Activated T-cell treated with anti-CD3 and anti-CD28 coated beads, Interleukin-2, amount 50 U/mL, for 24 hours (primary cell): Measurements from ENCODE around the gene VPS51.
"Not testable (repeated sequence)": the region's sequence is repeated elsewhere in the genome, so short reads cannot be mapped to it uniquely, and the experiment has no call there.

Source experiments
- DNase-seq: peaks from one replicate; pipeline ENCODE4 v3.0.0-alpha.2; 2020
- H3K27ac Mint-ChIP-seq: 2 replicates; pipeline ENCODE4 v1.8.0; 2020; ENCODE audit warnings: mild to moderate bottlenecking, mixed read lengths
- H3K27me3 Mint-ChIP-seq: 2 replicates; pipeline ENCODE4 v1.8.0; 2020; ENCODE audit warnings: mixed read lengths
- H3K36me3 Mint-ChIP-seq: 2 replicates; pipeline ENCODE4 v1.8.0; 2020; ENCODE audit warnings: low read depth, mixed read lengths
- H3K4me1 Mint-ChIP-seq: 2 replicates; pipeline ENCODE4 v1.8.0; 2020; ENCODE audit warnings: low read depth, mixed read lengths
- H3K4me3 Mint-ChIP-seq: 2 replicates; pipeline ENCODE4 v1.8.0; 2020; ENCODE audit warnings: mild to moderate bottlenecking, moderate library complexity, mixed read lengths
- H3K9me3 Mint-ChIP-seq: 2 replicates; pipeline ENCODE4 v1.8.0; 2020; ENCODE audit warnings: mixed read lengths

VPS51 gene

GRCh38 chr11:65117206-65118096 is 21.4 kb downstream of the VPS51 start, which contains the start of gene ZNHIT2:
TSS of gene ZNHIT2 (minus strand) at chr11:65117701. CDS start at chr11:65117653, 48 bp downstream.
- peaks cover 72% of the 10 kb centered on the region for H3K4me1 Mint-ChIP-seq
- H3K27ac Mint-ChIP-seq = peak within 1 kb of the TSS; percentile 98
- no peaks in the 10 kb centered on the region for H3K27me3 Mint-ChIP-seq
- H3K36me3 Mint-ChIP-seq = peaks cover 77% of the 10 kb centered on the region
- no peaks in the 10 kb centered on the region for H3K9me3 Mint-ChIP-seq
- peak; percentile 100 for DNase-seq
- peak within 1 kb of the TSS; percentile 89 for H3K4me3 Mint-ChIP-seq

GRCh38 chr11:65118097-65118837 is 22.3 kb downstream of the VPS51 start:
- peak overlapping the region; percentile 89 for H3K4me3 Mint-ChIP-seq
- DNase-seq = no peak
- no peaks in the 10 kb centered on the region for H3K9me3 Mint-ChIP-seq
- peaks cover 73% of the 10 kb centered on the region for H3K4me1 Mint-ChIP-seq
- H3K36me3 Mint-ChIP-seq = peaks cover 82% of the 10 kb centered on the region
- H3K27me3 Mint-ChIP-seq = no peaks in the 10 kb centered on the region
- peak overlapping the region; percentile 98 for H3K27ac Mint-ChIP-seq

- DNase-seq, H3K27me3 Mint-ChIP-seq, H3K9me3 Mint-ChIP-seq: not testable (repeated sequence)
- Mint-ChIP-seq H3K27ac (peak overlapping the region; percentile 98), H3K4me3 (peak overlapping the region; percentile 100), H3K4me1 (peaks cover 72% of the 10 kb centered on the region), H3K36me3 (peaks cover 86% of the 10 kb centered on the region)
Measured at GRCh38 chr11:65118891-65119669, 23.1 kb downstream of the VPS51 start.

GRCh38 chr11:65119670-65119995 is 23.6 kb downstream of the VPS51 start:
- no peaks in the 10 kb centered on the region for H3K9me3 Mint-ChIP-seq
- no peak for DNase-seq
- peaks cover 74% of the 10 kb centered on the region for H3K4me1 Mint-ChIP-seq
- no peaks in the 10 kb centered on the region for H3K27me3 Mint-ChIP-seq
- peaks cover 89% of the 10 kb centered on the region for H3K36me3 Mint-ChIP-seq
- H3K4me3 Mint-ChIP-seq = peak overlapping the region; percentile 100
- peak overlapping the region; percentile 98 for H3K27ac Mint-ChIP-seq

- Mint-ChIP-seq H3K27me3 (no peaks in the 10 kb centered on the region), H3K4me3 (peak overlapping the region; percentile 100), H3K9me3 (no peaks in the 10 kb centered on the region), H3K27ac (peak overlapping the region; percentile 98), H3K4me1 (peaks cover 63% of the 10 kb centered on the region), H3K36me3 (peaks cover 91% of the 10 kb centered on the region)
- no peak for DNase-seq
Measured at GRCh38 chr11:65120831-65121230, 24.8 kb downstream of the VPS51 start.

- Mint-ChIP-seq H3K4me1 (peaks cover 57% of the 10 kb centered on the region), H3K9me3 (no peaks in the 10 kb centered on the region), H3K27me3 (no peaks in the 10 kb centered on the region), H3K4me3 (peak overlapping the region; percentile 100), H3K36me3 (peaks cover 91% of the 10 kb centered on the region), H3K27ac (peak overlapping the region; percentile 98)
- peak; percentile 64 for DNase-seq
Measured at GRCh38 chr11:65121447-65121864, 25.4 kb downstream of the VPS51 start.

GRCh38 chr11:65121865-65122696 is 26.1 kb downstream of the VPS51 start, which contains the start of the genes FAU and MRPL49:
TSS of gene FAU (minus strand) at chr11:65122134. CDS start at chr11:65121813, 321 bp downstream.
TSS of gene MRPL49 (plus strand) at chr11:65122321. CDS start at chr11:65122347, 26 bp downstream.
- Mint-ChIP-seq H3K4me1 (peaks cover 52% of the 10 kb centered on the region), H3K27ac (peak within 1 kb of the TSS; percentile 98), H3K36me3 (peaks cover 92% of the 10 kb centered on the region), H3K9me3 (no peaks in the 10 kb centered on the region), H3K27me3 (no peaks in the 10 kb centered on the region), H3K4me3 (peak within 1 kb of the TSS; percentile 100)
- DNase-seq = peak; percentile 98

GRCh38 chr11:65124480-65125196 is 28.6 kb downstream of the VPS51 start:
- Mint-ChIP-seq H3K4me1 (peaks cover 40% of the 10 kb centered on the region), H3K27me3 (no peaks in the 10 kb centered on the region), H3K9me3 (no peaks in the 10 kb centered on the region), H3K36me3 (peaks cover 94% of the 10 kb centered on the region), H3K27ac (peak overlapping the region; percentile 79), H3K4me3 (peak overlapping the region; percentile 100)
- DNase-seq = peak; percentile 2

GRCh38 chr11:65125197-65126056 is 29.4 kb downstream of the VPS51 start:
- H3K4me3 Mint-ChIP-seq = no peak overlapping the region

GRCh38 chr11:65126624-65127274 is 30.7 kb downstream of the VPS51 start:
- Mint-ChIP-seq H3K36me3 (peaks cover 94% of the 10 kb centered on the region), H3K27ac (peak overlapping the region; percentile 68), H3K27me3 (no peaks in the 10 kb centered on the region), H3K4me3 (no peak overlapping the region), H3K4me1 (peaks cover 26% of the 10 kb centered on the region), H3K9me3 (no peaks in the 10 kb centered on the region)
- DNase-seq = no peak

More at GRCh38 chr11:65125197-65126056, 29.4 kb downstream of the VPS51 start:
- Mint-ChIP-seq H3K27ac (peak overlapping the region; percentile 79), H3K27me3 (no peaks in the 10 kb centered on the region), H3K4me1 (peaks cover 32% of the 10 kb centered on the region), H3K9me3 (no peaks in the 10 kb centered on the region), H3K36me3 (peaks cover 94% of the 10 kb centered on the region)
- DNase-seq = peak; percentile 25

- Mint-ChIP-seq H3K27me3 (no peaks in the 10 kb centered on the region), H3K36me3 (peaks cover 94% of the 10 kb centered on the region), H3K27ac (peak overlapping the region; percentile 22), H3K4me3 (no peak overlapping the region), H3K9me3 (no peaks in the 10 kb centered on the region), H3K4me1 (peaks cover 26% of the 10 kb centered on the region)
- DNase-seq = peak; percentile 28
Measured at GRCh38 chr11:65127473-65128181, 31.6 kb downstream of the VPS51 start.
